Smooth muscle cell (in vitro differentiated cells): Measurements from ENCODE around the gene IQSEC1. TPM values are rescaled to one million over a fixed set of nuclear protein-coding genes. Genes with fewer than 3 reads are reported as not detected.
"Not testable (repeated sequence)": the region's sequence is repeated elsewhere in the genome, so short reads cannot be mapped to it uniquely, and the experiment has no call there.

ENCODE experiments used
- DNase-seq: peaks from one replicate; lab custom pipeline; 2025; ENCODE audit not compliant: unreplicated experiment; lab: John Stamatoyannopoulos, UW
- H2AFZ ChIP-seq: fragments of 200-600 bp; sonication (generic); 2 replicates; pipeline ENCODE4 v1.6.0; 2016; ENCODE audit warnings: antibody characterized with exemption, low read depth, mild to moderate bottlenecking
- H3F3A ChIP-seq: fragments of 200-600 bp; sonication (generic); 2 replicates; pipeline ENCODE4 v1.6.0; 2017; ENCODE audit warnings: antibody characterized with exemption, low read depth
- H3K27ac ChIP-seq: fragments of 200-600 bp; sonication (generic); 2 replicates; pipeline ENCODE4 v1.5.1; 2016; ENCODE audit warnings: low read depth, mild to moderate bottlenecking
- H3K27me3 ChIP-seq: fragments of 200-600 bp; sonication (generic); 2 replicates; pipeline ENCODE4 v1.6.1; 2016; ENCODE audit warnings: low read depth, mild to moderate bottlenecking
- H3K36me3 ChIP-seq: fragments of 200-600 bp; sonication (generic); 2 replicates; pipeline ENCODE4 v1.5.1; 2016; ENCODE audit warnings: low read depth
- H3K4me1 ChIP-seq: fragments of 200-600 bp; sonication (generic); 2 replicates; pipeline ENCODE4 v1.5.1; 2016; ENCODE audit warnings: low read depth
- H3K4me2 ChIP-seq: fragments of 200-600 bp; sonication (generic); 2 replicates; pipeline ENCODE4 v1.6.0; 2016; ENCODE audit warnings: mild to moderate bottlenecking
- H3K4me3 ChIP-seq: fragments of 200-600 bp; sonication (generic); 2 replicates; pipeline ENCODE4 v1.5.1; 2016; ENCODE audit warnings: mild to moderate bottlenecking
- H3K79me2 ChIP-seq: fragments of 200-600 bp; sonication (generic); 2 replicates; pipeline ENCODE4 v1.6.0; 2016; ENCODE audit warnings: low read depth, mild to moderate bottlenecking
- H3K9ac ChIP-seq: fragments of 200-600 bp; sonication (generic); 2 replicates; pipeline ENCODE4 v1.6.0; 2016; ENCODE audit warnings: low read depth
- H3K9me3 ChIP-seq: fragments of 200-600 bp; sonication (generic); replicated peaks from 2 replicates; pipeline ENCODE4 v1.5.1; 2016; ENCODE audit warnings: low read depth
- H4K20me1 ChIP-seq: fragments of 200-600 bp; sonication (generic); 2 replicates; pipeline ENCODE4 v1.6.0; 2016; ENCODE audit warnings: low read depth
- CTCF ChIP-seq: fragments of 200-600 bp; sonication (generic); IDR thresholded peaks from 2 replicates; pipeline ENCODE4 v1.5.1; 2017; ENCODE audit warnings: borderline replicate concordance, mild to moderate bottlenecking, antibody characterized with exemption; ENCODE audit not compliant: insufficient read depth, poor library complexity, severe bottlenecking
- WGBS: methylation state at CpG from one replicate; pipeline ENCODE4 v1.1.7; 2016; ENCODE audit warnings: low lambda C conversion rate; 5-methylcytosine and 5-hydroxymethylcytosine counted together
- polyA plus RNA-seq: library from polyadenylated mRNA; unstranded; fragments of >200 nt; fragmentation: Nextera tagmentation; extraction: Ambion mirVana; gene quantifications from 2 replicates; pipeline ENCODE4 v1.2.1, GENCODE V29; 2016
- small RNA-seq: library from RNA; depleted of rRNA; stranded (forward); fragments of <200 nt; gene quantifications from one replicate; pipeline ENCODE3, GENCODE V24; 2014
- total RNA-seq: library from RNA; depleted of rRNA; stranded (reverse); fragments of >200 nt; gene quantifications from 2 replicates; pipeline ENCODE4 v1.2.3, GENCODE V29; 2014

IQSEC1 gene
- total and polyA plus RNA-seq, 2 experiments from 2014 or later, result 18.9 to 19.8 TPM

- no peaks in the 10 kb centered on the region for H3F3A ChIP-seq
- H3K4me1 ChIP-seq, result no peaks in the 10 kb centered on the region
- H3K4me2 ChIP-seq, result no peak overlapping the region
- DNase-seq, result no peak
- H3K79me2 ChIP-seq, result no peaks in the 10 kb centered on the region
- H3K36me3 ChIP-seq, result no peaks in the 10 kb centered on the region
- no peak overlapping the region for H3K4me3 ChIP-seq
- WGBS, result 93% methylated on average over 4 of the region's 4 CpGs
- H2AFZ ChIP-seq, result no peak overlapping the region
- H3K9me3 ChIP-seq, result no peaks in the 10 kb centered on the region
- no peak for TF ChIP-seq CTCF
- H3K9ac ChIP-seq, result no peak overlapping the region
- peaks cover 17% of the 10 kb centered on the region for H3K27me3 ChIP-seq
- H3K27ac ChIP-seq, result no peak overlapping the region
- no peaks in the 10 kb centered on the region for H4K20me1 ChIP-seq
Observed at GRCh38 chr3:12854565-12854964, 218.7 kb downstream of the IQSEC1 start.

GRCh38 chr3:12853847-12854246, 219.4 kb downstream of the IQSEC1 start:
- H3K9me3 ChIP-seq, H3K4me3 ChIP-seq, H3F3A ChIP-seq, H3K27ac ChIP-seq, H3K9ac ChIP-seq, H2AFZ ChIP-seq, H3K4me1 ChIP-seq, H3K79me2 ChIP-seq, H4K20me1 ChIP-seq, H3K36me3 ChIP-seq, DNase-seq, H3K4me2 ChIP-seq: not testable (repeated sequence)
- H3K27me3 ChIP-seq, result peaks cover 17% of the 10 kb centered on the region
- WGBS, result 93% methylated on average over 2 of the region's 2 CpGs

GRCh38 chr3:12852201-12852600, 221.0 kb downstream of the IQSEC1 start:
- TF ChIP-seq CTCF, result no peak
- Histone ChIP-seq H3K27me3 (peaks cover 17% of the 10 kb centered on the region), H3K27ac (no peak overlapping the region), H3K9me3 (no peaks in the 10 kb centered on the region), H2AFZ (no peak overlapping the region), H3K36me3 (no peaks in the 10 kb centered on the region), H3K4me2 (no peak overlapping the region), H4K20me1 (no peaks in the 10 kb centered on the region), H3K9ac (no peak overlapping the region), H3F3A (no peaks in the 10 kb centered on the region), H3K4me1 (no peaks in the 10 kb centered on the region), H3K4me3 (no peak overlapping the region), H3K79me2 (no peaks in the 10 kb centered on the region)
- WGBS, result 78% methylated on average over 3 of the region's 3 CpGs
- no peak for DNase-seq

Small RNAs within 50 kb of the gene (small RNA-seq; reads per million reads assigned to genes)
- gene AC034198.1, result not detected
- not detected for gene AC069271.1

Other genes with a start within 250 kb of the IQSEC1 start
- gene RPL32, start 231.9 kb downstream of the IQSEC1 start, total RNA-seq, result 988 and 1,486 TPM in 2 replicates
- gene RPL32, start 231.9 kb downstream of the IQSEC1 start, polyA plus RNA-seq, result 744 and 789 TPM in 2 replicates